Measurements from ENCODE around the gene ZRANB3. TPM values are rescaled to one million over a fixed set of nuclear protein-coding genes. Genes with fewer than 3 reads are reported as not detected.

The ZRANB3 gene
- total and polyA plus RNA-seq, 11 donors, result 0.69 to 4.1 (median 1.5) TPM

DNA sequence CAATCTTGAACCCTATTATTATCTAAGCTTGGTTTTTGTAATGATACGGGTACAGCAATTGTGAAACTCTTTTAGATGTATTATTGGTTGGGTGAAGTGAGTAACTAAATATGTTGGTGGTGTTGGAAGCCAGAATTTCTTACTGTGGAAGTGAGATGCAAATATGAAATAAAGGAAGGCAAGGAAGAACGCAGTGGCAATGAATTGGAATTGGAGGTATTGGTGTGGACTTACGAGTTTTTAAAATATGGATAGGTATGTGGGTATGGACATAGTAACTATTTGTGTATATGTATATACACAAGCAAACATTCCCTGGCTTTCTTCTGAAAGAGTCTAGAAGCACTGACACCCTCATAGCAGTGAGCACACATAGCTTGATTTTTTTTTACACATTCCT, 373.2 kb downstream of the ZRANB3 start:
- no peaks in the 10 kb centered on the region for H3K4me1 ChIP-seq
- H3K27me3 ChIP-seq, result no peaks in the 10 kb centered on the region
- DNase-seq, result no peak
- ATAC-seq, result no peak
- H3K9me3 ChIP-seq, result no peaks in the 10 kb centered on the region
- peaks cover 0 to 100% (median 77%) of the 10 kb centered on the region in 9 donors for H3K36me3 ChIP-seq
- 96 to 98% (median 97%) methylated on average over 3 of the region's 3 CpGs for WGBS, 4 donors
- intact Hi-C loops (cut with DNase I), result no loop called here
- TF ChIP-seq, protein P1, sequence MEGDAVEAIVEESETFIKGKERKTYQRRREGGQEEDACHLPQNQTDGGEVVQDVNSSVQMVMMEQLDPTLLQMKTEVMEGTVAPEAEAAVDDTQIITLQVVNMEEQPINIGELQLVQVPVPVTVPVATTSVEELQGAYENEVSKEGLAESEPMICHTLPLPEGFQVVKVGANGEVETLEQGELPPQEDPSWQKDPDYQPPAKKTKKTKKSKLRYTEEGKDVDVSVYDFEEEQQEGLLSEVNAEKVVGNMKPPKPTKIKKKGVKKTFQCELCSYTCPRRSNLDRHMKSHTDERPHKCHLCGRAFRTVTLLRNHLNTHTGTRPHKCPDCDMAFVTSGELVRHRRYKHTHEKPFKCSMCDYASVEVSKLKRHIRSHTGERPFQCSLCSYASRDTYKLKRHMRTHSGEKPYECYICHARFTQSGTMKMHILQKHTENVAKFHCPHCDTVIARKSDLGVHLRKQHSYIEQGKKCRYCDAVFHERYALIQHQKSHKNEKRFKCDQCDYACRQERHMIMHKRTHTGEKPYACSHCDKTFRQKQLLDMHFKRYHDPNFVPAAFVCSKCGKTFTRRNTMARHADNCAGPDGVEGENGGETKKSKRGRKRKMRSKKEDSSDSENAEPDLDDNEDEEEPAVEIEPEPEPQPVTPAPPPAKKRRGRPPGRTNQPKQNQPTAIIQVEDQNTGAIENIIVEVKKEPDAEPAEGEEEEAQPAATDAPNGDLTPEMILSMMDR (IDR thresholded peaks at IDR 0.05), result no peak
- no peak for TF ChIP-seq POLR2A (IDR thresholded peaks at IDR 0.05)
- no peak overlapping the region for H3K27ac ChIP-seq
- H3K4me3 ChIP-seq, result no peak overlapping the region

DNA sequence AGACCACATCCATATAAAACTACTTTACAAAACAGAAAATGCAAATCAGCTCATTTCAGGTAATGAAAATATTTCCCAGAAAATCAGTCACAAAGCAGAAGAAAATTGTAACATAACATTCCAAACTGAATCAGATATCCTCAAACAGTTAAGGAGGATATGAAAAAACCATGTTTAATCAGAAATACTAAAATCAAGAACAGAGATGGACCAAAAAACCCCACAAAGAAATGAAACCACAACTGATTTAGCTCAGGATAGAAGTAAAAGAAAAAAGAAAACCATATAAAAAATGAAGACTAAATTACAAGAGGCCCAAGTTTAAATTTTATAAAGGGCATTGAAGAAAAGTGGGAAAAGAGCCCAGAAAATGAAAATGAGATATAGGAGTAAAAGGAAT, 376.1 kb downstream of the ZRANB3 start:
- ATAC-seq, result no peak
- intact Hi-C loops (cut with DNase I), result no loop called here
- H3K4me1 ChIP-seq, result peaks cover 0 to 12% (median 0%) of the 10 kb centered on the region in 12 donors
- no peak overlapping the region for H3K27ac ChIP-seq
- no peak for TF ChIP-seq POLR2A (IDR thresholded peaks at IDR 0.05)
- TF ChIP-seq, protein P1 (IDR thresholded peaks at IDR 0.05), result no peak
- H3K4me3 ChIP-seq, result no peak overlapping the region
- no peaks in the 10 kb centered on the region for H3K27me3 ChIP-seq
- no peak for DNase-seq
- H3K9me3 ChIP-seq, result no peaks in the 10 kb centered on the region
- peaks cover 0 to 100% (median 93%) of the 10 kb centered on the region in 9 donors for H3K36me3 ChIP-seq

DNA sequence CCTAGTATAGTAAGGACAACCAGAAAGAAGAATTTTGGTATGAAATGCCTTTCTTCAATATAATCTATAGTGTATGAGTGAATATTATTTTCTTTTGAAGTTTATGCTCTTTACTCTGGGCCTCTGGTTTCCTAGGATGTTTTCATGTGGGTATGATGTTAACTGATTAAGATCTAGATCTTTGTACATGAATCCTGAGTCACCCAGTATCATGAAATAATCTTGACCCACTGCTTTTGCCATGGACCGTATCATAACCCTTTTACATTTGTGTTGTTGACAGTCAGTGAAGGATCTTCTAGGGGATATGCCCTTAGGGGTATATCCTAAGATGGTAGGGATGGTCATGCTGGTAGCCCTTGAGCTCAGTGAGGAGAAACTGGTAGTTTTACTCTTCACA, 378.7 kb downstream of the ZRANB3 start:
- ATAC-seq, result no peak

DNA sequence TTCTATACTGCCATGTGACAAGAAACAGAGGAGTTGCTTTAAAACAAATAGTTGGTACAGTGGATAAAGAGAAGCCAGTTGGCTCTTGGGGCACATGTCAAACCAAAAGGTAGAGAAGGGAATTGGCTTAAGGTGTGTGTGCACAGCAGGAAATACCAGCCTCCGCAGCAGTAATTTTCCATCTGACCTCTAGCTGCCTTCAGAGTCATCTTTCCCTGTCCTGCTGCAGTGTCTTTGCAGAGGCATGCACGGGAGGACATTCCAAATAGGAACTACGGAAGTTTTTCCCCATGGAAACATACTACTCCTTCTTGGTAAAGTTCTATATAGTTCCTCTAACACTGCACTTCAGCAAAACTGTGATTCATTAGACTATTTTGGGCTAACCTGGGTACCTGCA, 379.4 kb downstream of the ZRANB3 start:
- no peaks in the 10 kb centered on the region for H3K27me3 ChIP-seq
- ATAC-seq (peak in 2 of 4 donors; percentile 33 to 66), DNase-seq (no peak)
- H3K27ac ChIP-seq, result no peak overlapping the region
- peaks cover 0 to 27% (median 0%) of the 10 kb centered on the region in 12 donors for H3K4me1 ChIP-seq
- no peaks in the 10 kb centered on the region for H3K9me3 ChIP-seq
- TF ChIP-seq POLR2A (IDR thresholded peaks at IDR 0.05), result no peak
- TF ChIP-seq, protein P1 (IDR thresholded peaks at IDR 0.05), result no peak
- H3K4me3 ChIP-seq, result no peak overlapping the region
- 52 to 71% (median 65%) methylated on average over 3 of the region's 3 CpGs for WGBS, 4 donors
- intact Hi-C loops (cut with DNase I), result no loop called here
- H3K36me3 ChIP-seq, result peaks cover 0 to 72% (median 64%) of the 10 kb centered on the region in 9 donors

More for the DNA sequence above, 378.7 kb downstream of the ZRANB3 start:
- Histone ChIP-seq H3K27me3 (no peaks in the 10 kb centered on the region), H3K4me1 (peaks cover 0 to 27% (median 0%) of the 10 kb centered on the region in 12 donors), H3K4me3 (no peak overlapping the region), H3K9me3 (no peaks in the 10 kb centered on the region), H3K36me3 (peaks cover 0 to 75% (median 71%) of the 10 kb centered on the region in 9 donors), H3K27ac (no peak overlapping the region)
- WGBS, 4 donors, result 86 to 96% (median 91%) methylated on average over 1 of the region's 1 CpG
- intact Hi-C loops (cut with DNase I), result no loop called here
- TF ChIP-seq, protein P1 (IDR thresholded peaks at IDR 0.05), result no peak
- no peak for TF ChIP-seq POLR2A (IDR thresholded peaks at IDR 0.05)
- no peak for DNase-seq

Data from heart left ventricle (tissue), 16 donors.